LNCaP clone FGC (cell line): ENCODE measurements around the gene TMEM266.
"Not testable (repeated sequence)": the region's sequence is repeated elsewhere in the genome, so short reads cannot be mapped to it uniquely, and the experiment has no call there.

Experiments used
- DNase-seq: peaks from one replicate; pipeline ENCODE4 v3.0.0-alpha.2; 2011; ENCODE audit warnings: low read depth
- H3K4me3 ChIP-seq: 2 replicates; pipeline ENCODE4 v1.5.1; 2011; ENCODE audit warnings: mild to moderate bottlenecking, low read depth, low read length, control low read depth
- CTCF ChIP-seq: IDR thresholded peaks from 2 replicates; pipeline ENCODE4 v1.5.1; 2012; ENCODE audit warnings: mild to moderate bottlenecking; ENCODE audit not compliant: control insufficient read depth, insufficient read depth; ENCODE audit errors: extremely low read depth

Gene TMEM266

GRCh38 chr15:76033438-76033837 is 26.3 kb upstream of the TMEM266 start:
- DNase-seq = no peak
- H3K4me3 ChIP-seq = no peak overlapping the region
- TF ChIP-seq CTCF = no peak

- no peak overlapping the region for H3K4me3 ChIP-seq
- TF ChIP-seq CTCF = no peak
- DNase-seq = no peak
Observed at GRCh38 chr15:76034111-76034510, 25.7 kb upstream of the TMEM266 start.

- DNase-seq = no peak
- no peak overlapping the region for H3K4me3 ChIP-seq
- no peak for TF ChIP-seq CTCF
Observed at GRCh38 chr15:76035593-76035992, 24.2 kb upstream of the TMEM266 start.

- H3K4me3 ChIP-seq = no peak overlapping the region
- DNase-seq = no peak
- no peak for TF ChIP-seq CTCF
Observed at GRCh38 chr15:76038512-76038911, 21.3 kb upstream of the TMEM266 start.

- not testable (repeated sequence) for H3K4me3 ChIP-seq, DNase-seq
Observed at GRCh38 chr15:76054201-76054600, 5.6 kb upstream of the TMEM266 start.

GRCh38 chr15:76056931-76057330 is 2.9 kb upstream of the TMEM266 start:
- DNase-seq = no peak
- H3K4me3 ChIP-seq = peak overlapping the region; percentile 29; the same call in 1 of the 2 replicates
- TF ChIP-seq CTCF = no peak

GRCh38 chr15:76057332-76058000 is 2.3 kb upstream of the TMEM266 start:
- H3K4me3 ChIP-seq = peak overlapping the region; percentile 29; the same call in 1 of the 2 replicates
- no peak for DNase-seq

More at GRCh38 chr15:76057332-76058000, 2.3 kb upstream of the TMEM266 start:
- peak; percentile 61 for TF ChIP-seq CTCF
